CD4-positive, alpha-beta T cell (primary cell): ENCODE results near the gene ICE2. TPM values are rescaled to one million over a fixed set of nuclear protein-coding genes. Genes with fewer than 3 reads are reported as not detected.

Experiments used
- ATAC-seq: fragments of 200-7000 bp; cut with Tn5 transposase; one replicate; pipeline ENCODE4 v1.10.0; 2022; ENCODE audit warnings: mild to moderate bottlenecking; ENCODE audit not compliant: poor library complexity
- CTCF ChIA-PET: fragments of 350-600 bp; sonication (Branson Sonifier 250); formaldehyde crosslinking; loops from one replicate; lab custom pipeline; 2021; ENCODE audit warnings: antibody characterized with exemption, inconsistent platforms; lab: Charles Lee
- POLR2A ChIA-PET: fragments of 350-600 bp; sonication (Branson Sonifier 250); formaldehyde crosslinking; loops from one replicate; lab custom pipeline; 2021; ENCODE audit warnings: antibody characterized with exemption, inconsistent platforms; lab: Charles Lee
- DNase-seq, 14 experiments: peaks; one replicate each; pipeline ENCODE4 v3.0.0-alpha.2; 2013 to 2020; ENCODE audit warnings: mixed read lengths in 2 of 14
- H3K27ac ChIP-seq, 2 donors: one replicate each; pipeline versions ENCODE4 v1.5.1 to v1.7.0; 2013; ENCODE audit warnings: low read length in 2 of 2, low read depth in 1 of 2, mild to moderate bottlenecking in 1 of 2
- H3K27me3 ChIP-seq, 2 experiments: 1 replicate in 1 of 2; 2 replicates in 1 of 2; pipeline versions ENCODE4 v1.6.1 to v1.7.0; 2013; ENCODE audit warnings: low read length in 2 of 2, control low read depth in 1 of 2, mild to moderate bottlenecking in 1 of 2, moderate library complexity in 1 of 2; ENCODE audit not compliant: insufficient read depth in 2 of 2, control insufficient read depth in 1 of 2
- H3K36me3 ChIP-seq: one replicate; pipeline ENCODE4 v1.6.1; 2013; ENCODE audit warnings: low read length, control low read depth; ENCODE audit not compliant: insufficient read depth
- H3K4me1 ChIP-seq: one replicate; pipeline ENCODE4 v1.6.1; 2013; ENCODE audit warnings: low read length, control low read depth; ENCODE audit not compliant: insufficient read depth
- H3K4me3 ChIP-seq: one replicate; pipeline ENCODE4 v1.5.1; 2013; ENCODE audit warnings: mild to moderate bottlenecking, low read length, moderate library complexity
- H3K9me3 ChIP-seq, 2 experiments: 1 replicate in 1 of 2; 2 replicates in 1 of 2; pipeline versions ENCODE4 v1.6.1 to v1.7.0; 2013; ENCODE audit warnings: low read length in 2 of 2, mild to moderate bottlenecking in 2 of 2, control low read depth in 1 of 2, moderate library complexity in 1 of 2; ENCODE audit not compliant: control insufficient read depth in 1 of 2, insufficient read depth in 1 of 2
- H3K27ac Mint-ChIP-seq: one replicate; pipeline ENCODE4 v1.8.0; 2020; ENCODE audit warnings: mixed read lengths
- H3K27me3 Mint-ChIP-seq: one replicate; pipeline ENCODE4 v1.8.0; 2021; ENCODE audit warnings: mixed read lengths
- H3K36me3 Mint-ChIP-seq: one replicate; pipeline ENCODE4 v1.8.0; 2021; ENCODE audit warnings: low read depth, mixed read lengths
- H3K4me1 Mint-ChIP-seq: one replicate; pipeline ENCODE4 v1.8.0; 2021; ENCODE audit warnings: low read depth, mixed read lengths
- H3K4me3 Mint-ChIP-seq: one replicate; pipeline ENCODE4 v1.8.0; 2020; ENCODE audit warnings: mild to moderate bottlenecking, mixed read lengths
- H3K9me3 Mint-ChIP-seq: one replicate; pipeline ENCODE4 v1.8.0; 2020; ENCODE audit warnings: mixed read lengths
- intact Hi-C, 2 experiments: fragments of 100-400 bp; cut with DNase I in 1 of 2; cut with micrococcal nuclease in 1 of 2; formaldehyde crosslinking; loops; one replicate each; pipeline versions ENCODE4 v1.15.1 to v1.9.0; 2023 to 2025; cut with DNase I, micrococcal nuclease
- total RNA-seq, 174 experiments: library from RNA in 2 of 174; stranded (reverse) in 2 of 174; gene quantifications; one replicate each; pipeline ENCODE4 v1.2.3 and lab custom pipeline; 2021 to 2026
- TF ChIP-seq, protein P1 (sequence below): fragments of 200-600 bp; IDR thresholded peaks from one replicate; pipeline ENCODE4 v1.8.0; 2022; ENCODE audit warnings: antibody characterized with exemption, mild to moderate bottlenecking

Gene ICE2
- total RNA-seq, 2 experiments from 2014 or later = 20.4 to 23.4 TPM

DNA sequence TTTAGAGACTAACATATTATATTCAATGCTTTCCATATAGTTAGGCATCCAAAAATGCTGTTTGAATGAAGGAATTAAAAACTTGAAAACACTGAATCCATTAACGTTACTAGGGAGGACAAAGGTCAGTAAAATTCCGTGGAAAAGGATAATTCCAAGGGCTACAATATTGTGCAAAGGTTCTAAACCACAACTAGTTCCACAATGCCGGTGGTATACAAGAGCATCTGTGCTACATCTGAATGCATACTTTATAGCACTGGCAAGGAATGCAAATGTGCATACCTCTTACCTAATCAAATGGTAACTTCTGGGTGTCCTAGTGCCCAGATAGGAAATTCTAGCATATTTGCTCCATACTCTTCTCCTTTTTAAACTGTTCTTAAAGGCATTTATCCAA is 2.2 kb downstream of the ICE2 start:
- Histone ChIP-seq H3K4me1 (peaks cover 26% of the 10 kb centered on the region), H3K27me3 (no peaks in the 10 kb centered on the region), H3K9me3 (no peaks in the 10 kb centered on the region), H3K4me3 (no peak overlapping the region), H3K36me3 (peaks cover 32% of the 10 kb centered on the region), H3K27ac (no peak overlapping the region)
- TF ChIP-seq, protein P1, sequence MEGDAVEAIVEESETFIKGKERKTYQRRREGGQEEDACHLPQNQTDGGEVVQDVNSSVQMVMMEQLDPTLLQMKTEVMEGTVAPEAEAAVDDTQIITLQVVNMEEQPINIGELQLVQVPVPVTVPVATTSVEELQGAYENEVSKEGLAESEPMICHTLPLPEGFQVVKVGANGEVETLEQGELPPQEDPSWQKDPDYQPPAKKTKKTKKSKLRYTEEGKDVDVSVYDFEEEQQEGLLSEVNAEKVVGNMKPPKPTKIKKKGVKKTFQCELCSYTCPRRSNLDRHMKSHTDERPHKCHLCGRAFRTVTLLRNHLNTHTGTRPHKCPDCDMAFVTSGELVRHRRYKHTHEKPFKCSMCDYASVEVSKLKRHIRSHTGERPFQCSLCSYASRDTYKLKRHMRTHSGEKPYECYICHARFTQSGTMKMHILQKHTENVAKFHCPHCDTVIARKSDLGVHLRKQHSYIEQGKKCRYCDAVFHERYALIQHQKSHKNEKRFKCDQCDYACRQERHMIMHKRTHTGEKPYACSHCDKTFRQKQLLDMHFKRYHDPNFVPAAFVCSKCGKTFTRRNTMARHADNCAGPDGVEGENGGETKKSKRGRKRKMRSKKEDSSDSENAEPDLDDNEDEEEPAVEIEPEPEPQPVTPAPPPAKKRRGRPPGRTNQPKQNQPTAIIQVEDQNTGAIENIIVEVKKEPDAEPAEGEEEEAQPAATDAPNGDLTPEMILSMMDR = no peak
- Mint-ChIP-seq H3K4me3 (peak overlapping the region; percentile 30), H3K36me3 (peaks cover 57% of the 10 kb centered on the region), H3K9me3 (no peaks in the 10 kb centered on the region), H3K27ac (peak overlapping the region; percentile 52), H3K27me3 (no peaks in the 10 kb centered on the region), H3K4me1 (peaks cover 59% of the 10 kb centered on the region)
- no peak for ATAC-seq
- DNase-seq = no peak
- CTCF ChIA-PET = interaction anchor here (1.2 kb wide), 1 partner anchor 440 kb away, joined by 3 read pairs; no protein-coding TSS in a partner anchor
- POLR2A ChIA-PET = no interaction called here
- intact Hi-C loops = loop anchor here in 1 of 2 experiments (5.0 kb wide), 1 partner anchor 784 kb away; no protein-coding TSS in a partner anchor

GRCh38 chr15:60473135-60473534 is 5.8 kb downstream of the ICE2 start:
- no peak overlapping the region for H3K27ac Mint-ChIP-seq
- H3K4me3 Mint-ChIP-seq = no peak overlapping the region
- peaks cover 47% of the 10 kb centered on the region for H3K4me1 Mint-ChIP-seq
- H3K4me3 ChIP-seq = no peak overlapping the region
- no peaks in the 10 kb centered on the region for H3K9me3 Mint-ChIP-seq
- H3K4me1 ChIP-seq = peaks cover 6% of the 10 kb centered on the region
- H3K27ac ChIP-seq = no peak overlapping the region
- H3K27me3 ChIP-seq = no peaks in the 10 kb centered on the region
- no peaks in the 10 kb centered on the region for H3K9me3 ChIP-seq
- DNase-seq (no peak), ATAC-seq (no peak)
- TF ChIP-seq, protein P1 = no peak
- H3K27me3 Mint-ChIP-seq = no peaks in the 10 kb centered on the region
- POLR2A ChIA-PET = no interaction called here
- H3K36me3 Mint-ChIP-seq = peaks cover 75% of the 10 kb centered on the region
- H3K36me3 ChIP-seq = peaks cover 51% of the 10 kb centered on the region
- CTCF ChIA-PET = interaction anchor here (0.5 kb wide), 1 partner anchor 75 kb away, joined by 8 read pairs; the partner anchor contains the start of gene ANXA2
- intact Hi-C loops = no loop called here

DNA sequence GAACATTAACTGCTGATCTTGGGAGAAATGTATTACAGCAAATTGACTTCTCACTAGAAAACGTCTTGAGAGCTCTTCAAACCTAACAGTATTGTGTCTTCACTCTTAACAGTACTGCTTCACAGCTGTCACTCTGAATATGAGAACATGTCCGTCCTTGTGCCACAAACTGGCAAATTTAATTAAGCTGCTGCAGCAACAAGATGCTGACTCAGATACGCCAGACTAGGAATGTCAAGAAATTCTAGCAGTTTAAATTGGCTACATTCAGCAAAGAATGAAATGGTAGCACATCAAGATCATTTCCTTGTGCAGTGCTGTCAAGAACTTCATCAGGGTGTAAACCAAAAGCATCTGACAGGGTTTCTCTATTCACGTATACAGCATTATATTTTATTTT is 7.6 kb downstream of the ICE2 start:
- H3K9me3 Mint-ChIP-seq = no peaks in the 10 kb centered on the region
- Histone ChIP-seq H3K4me1 (no peaks in the 10 kb centered on the region), H3K27me3 (no peaks in the 10 kb centered on the region), H3K36me3 (peaks cover 63% of the 10 kb centered on the region), H3K9me3 (no peaks in the 10 kb centered on the region), H3K4me3 (no peak overlapping the region), H3K27ac (no peak overlapping the region)
- DNase-seq (no peak), ATAC-seq (no peak)
- H3K36me3 Mint-ChIP-seq = peaks cover 77% of the 10 kb centered on the region
- H3K4me3 Mint-ChIP-seq = no peak overlapping the region
- no peaks in the 10 kb centered on the region for H3K27me3 Mint-ChIP-seq
- CTCF ChIA-PET = interaction anchor here (1.0 kb wide), 1 partner anchor 446 kb away, joined by 3 read pairs; no protein-coding TSS in a partner anchor
- TF ChIP-seq, protein P1 = no peak
- peaks cover 29% of the 10 kb centered on the region for H3K4me1 Mint-ChIP-seq
- POLR2A ChIA-PET = no interaction called here
- intact Hi-C loops = no loop called here
- H3K27ac Mint-ChIP-seq = no peak overlapping the region
